ENCODE results near the gene COBL. TPM values are rescaled to one million over a fixed set of nuclear protein-coding genes. Genes with fewer than 3 reads are reported as not detected.

COBL gene
- polyA plus RNA-seq, 1 donor: 145 TPM

DNA sequence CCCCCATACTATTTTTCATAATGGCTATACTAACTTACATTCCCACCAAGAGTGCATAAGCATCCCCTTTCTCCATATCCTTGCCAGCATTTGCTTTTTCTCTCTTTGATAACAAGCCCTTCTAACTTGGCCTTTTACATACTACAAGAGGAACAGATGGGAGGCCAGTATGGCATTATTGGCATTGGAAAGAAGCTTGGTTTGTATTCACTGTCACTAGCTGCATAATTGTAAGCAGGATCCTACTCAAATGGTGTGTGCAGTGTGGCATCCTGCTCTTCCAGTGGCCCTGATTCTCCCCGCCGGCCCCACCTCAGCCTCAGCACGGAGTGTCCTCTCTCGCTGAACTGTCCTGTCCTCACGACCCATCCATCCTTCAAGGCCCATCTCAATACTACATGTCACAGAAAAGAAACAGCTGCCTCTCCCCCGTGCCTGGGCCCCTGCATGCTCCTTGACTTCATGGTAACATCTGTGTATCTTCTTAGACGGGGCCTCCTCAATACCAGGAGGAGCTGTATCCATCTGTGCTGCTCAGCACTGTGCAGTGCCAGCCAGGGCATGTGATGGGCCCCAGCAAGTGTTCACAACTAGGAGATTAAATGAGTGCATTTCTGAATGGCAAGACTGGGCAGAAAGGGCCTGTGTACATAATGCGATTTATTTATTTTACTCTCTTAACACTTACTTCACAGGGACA lies 205.2 kb downstream of the COBL start:
- no peak for DNase-seq

DNA sequence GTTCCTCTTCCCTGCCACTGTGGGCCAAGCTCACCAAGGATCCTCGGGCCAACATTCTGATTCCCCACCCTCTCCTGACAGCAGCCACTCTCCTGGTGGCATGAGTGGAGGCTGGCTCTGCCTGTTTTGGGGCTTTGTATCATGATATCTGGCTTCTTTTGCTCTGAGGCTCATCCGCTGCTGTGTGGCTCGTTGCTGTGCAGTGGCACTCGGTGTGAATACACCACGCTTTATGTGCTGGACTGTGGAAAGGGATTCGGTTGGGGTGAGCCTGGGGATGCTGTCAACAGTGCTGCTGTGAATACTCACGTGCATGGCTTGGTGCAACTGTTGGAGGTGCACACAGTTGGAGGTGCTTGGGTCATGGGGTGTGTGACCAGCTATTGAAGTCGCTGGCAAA lies 208.5 kb downstream of the COBL start:
- no peak for DNase-seq

DNA sequence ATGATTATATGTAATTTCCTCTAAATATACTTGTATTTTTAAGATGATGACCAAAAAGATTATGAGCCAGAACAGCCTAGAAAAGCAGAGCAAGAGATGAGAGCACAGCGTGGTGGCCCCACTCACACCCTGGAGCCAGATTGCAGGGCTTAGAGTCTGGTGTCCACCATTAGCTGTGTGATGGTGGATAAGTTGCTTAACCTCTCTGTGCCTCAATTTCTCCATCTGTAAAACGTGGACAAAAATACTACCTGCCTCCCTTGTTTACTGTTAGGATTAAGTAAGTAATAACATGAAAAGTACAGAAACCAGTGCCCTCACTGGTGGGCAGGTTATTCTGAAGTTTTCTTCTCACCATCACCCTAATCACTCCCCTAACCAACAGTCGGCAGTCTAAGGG lies 212.3 kb downstream of the COBL start:
- no peak for DNase-seq

- DNase-seq: no peak
These were observed 212.9 kb downstream of the COBL start for GRCh38 chr7:51103718-51104117.

GRCh38 chr7:51102828-51103227 lies 213.8 kb downstream of the COBL start:
- DNase-seq: no peak

GRCh38 chr7:51101111-51101757 lies 215.4 kb downstream of the COBL start:
- no peak for DNase-seq

DNA sequence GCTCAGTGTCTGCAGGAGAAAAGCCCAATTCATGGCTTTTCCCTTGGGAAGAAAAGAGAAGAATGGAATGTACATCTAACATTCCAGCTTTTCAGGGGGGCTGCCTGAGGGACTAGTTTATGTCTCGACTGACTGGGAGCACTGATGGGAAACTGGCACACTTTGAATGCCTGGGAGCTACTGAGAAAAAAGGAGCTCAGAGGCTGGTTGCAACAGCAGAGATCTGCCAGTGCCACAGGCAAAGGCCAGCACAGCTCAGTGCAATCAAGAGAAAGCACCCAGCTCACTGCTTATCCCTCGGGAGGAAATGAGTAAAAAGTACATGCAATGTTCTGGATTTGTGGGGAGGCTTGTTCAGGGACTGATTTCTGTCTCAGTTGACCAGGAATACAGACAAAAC lies 226.2 kb downstream of the COBL start:
- DNase-seq: no peak

DNA sequence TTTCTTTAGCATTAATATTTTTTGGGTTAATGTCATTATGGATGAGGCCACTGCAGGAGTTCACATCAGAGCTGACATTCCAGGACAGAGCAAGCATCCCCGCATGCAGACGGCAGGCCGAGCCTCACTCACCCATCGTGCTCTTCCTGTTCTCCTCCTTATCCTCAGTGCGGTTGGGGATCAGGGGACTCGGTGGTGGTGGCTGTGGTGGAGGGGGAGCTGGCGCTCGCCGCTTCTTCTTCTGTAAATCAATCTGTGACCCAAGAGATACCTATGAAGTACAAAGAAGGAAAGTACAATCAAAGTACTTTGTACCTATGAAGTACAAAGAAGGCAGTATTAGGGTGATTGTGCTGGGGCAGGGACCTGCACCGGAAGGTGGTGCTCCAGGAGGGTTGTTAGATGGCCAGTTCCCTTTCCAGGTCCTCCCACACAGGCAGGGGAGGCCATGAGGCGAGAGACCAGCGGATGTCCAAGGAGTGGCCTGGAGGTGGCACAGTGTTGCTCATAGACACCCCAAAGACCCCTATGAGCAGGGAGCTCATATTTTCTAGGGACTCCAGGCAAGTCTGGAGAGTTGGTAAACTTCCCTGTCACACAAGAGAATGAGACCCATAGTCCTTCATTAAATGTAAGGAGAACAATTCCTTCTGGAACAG lies 231.4 kb downstream of the COBL start:
- DNase-seq: no peak

- DNase-seq: no peak
These were observed 232.5 kb downstream of the COBL start for GRCh38 chr7:51084121-51084520.

DNA sequence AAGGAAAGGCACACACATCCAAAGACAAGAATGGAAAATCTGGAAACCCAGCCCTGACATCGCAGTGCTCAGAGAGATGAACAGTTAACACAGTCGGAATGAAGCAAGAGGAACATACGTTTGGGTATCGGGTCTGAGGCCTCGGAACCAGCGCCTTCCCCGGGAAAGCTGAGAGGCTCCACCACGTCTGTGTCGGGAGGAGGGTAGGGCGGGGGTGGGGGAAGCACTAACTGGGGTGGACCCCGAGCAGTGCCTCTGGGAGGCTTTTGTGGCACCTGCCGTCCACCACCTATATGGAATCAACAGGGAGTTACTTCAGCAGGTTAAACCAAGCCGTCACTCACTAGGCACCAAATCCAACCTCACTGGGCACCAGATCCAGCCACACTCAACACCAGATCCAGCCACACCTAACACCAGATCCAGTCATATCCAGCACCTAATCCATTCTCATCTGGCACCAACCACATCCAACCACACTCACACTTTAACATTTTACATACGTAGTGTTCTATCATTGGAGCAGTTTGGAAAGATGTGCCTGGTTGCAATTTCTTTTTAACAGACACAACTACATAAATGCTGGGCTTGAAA lies 233.6 kb downstream of the COBL start:
- DNase-seq: no peak

DNA sequence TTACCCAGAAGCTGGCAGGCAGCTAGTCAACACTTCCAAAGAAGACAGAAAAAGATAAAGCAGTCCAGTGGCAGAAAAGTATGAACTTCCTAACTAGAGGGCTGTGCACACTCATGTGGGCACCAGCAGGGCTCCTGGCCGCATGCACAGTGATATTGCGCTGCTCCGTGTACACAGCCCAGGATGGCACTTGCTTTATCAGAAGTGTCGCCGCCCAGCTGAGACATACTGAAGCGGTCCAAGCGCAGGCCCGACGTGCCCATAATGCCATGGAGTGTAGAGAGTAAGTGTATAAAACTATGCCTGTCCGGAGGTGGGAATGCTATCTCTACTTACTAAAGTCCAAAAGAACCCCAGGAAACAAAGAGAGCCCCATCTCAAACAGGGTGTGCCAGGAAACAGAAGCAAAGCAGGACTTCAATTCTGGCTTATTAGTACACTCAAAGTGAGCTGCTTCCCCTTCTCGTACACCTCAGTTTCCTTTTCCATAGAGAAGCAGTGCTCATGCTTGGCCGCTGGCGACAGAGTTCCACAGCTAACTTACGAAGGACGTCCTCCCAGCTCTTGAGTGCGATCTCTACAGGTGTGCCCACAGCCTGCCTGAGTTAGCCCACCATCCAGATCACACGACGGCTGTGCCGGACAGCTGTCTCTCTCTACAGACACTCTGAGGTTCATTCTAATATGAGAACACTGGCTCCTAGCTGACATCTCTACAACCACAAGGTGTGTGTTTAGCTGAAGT lies 234.3 kb downstream of the COBL start:
- DNase-seq: no peak

GRCh38 chr7:51081270-51081890 lies 235.2 kb downstream of the COBL start:
- no peak for DNase-seq

DNA sequence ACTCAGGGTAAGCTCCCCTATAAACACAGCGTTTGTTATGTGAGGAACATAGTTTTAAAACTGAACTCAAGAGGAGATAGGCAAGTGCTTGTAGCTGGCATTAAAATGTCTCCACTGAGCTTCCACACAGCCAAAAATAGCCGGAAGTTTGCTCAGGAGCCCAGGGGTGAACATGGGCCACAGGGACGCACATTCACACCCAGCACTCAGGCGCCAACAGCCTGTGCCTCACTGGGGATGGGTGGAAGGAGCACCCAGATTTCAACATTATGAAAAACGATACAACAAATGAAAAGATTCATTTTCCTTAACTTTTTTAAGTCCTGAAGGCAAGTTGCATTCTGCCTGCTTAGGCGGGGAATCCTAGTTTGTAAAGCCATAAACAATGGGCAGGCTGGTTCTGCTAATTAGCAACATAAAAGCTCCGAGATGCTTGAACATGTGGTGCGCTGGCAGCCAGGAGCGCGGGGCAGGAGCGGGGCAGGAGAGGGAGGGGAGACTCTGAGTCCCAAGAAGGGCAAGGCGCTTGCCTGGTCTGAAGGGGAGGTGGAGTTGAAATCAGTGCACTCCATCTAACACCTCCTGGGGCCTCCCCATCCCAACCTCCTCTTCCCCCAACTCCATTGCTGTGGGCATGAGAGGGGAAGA lies 235.9 kb downstream of the COBL start:
- no peak for DNase-seq

- no peak for DNase-seq
These were observed 236.4 kb downstream of the COBL start for GRCh38 chr7:51080216-51080615.

- no peak for DNase-seq
These were observed 237.1 kb downstream of the COBL start for GRCh38 chr7:51079494-51079893.

- no peak for DNase-seq
These were observed 238.0 kb downstream of the COBL start for GRCh38 chr7:51078653-51079052.

DNA sequence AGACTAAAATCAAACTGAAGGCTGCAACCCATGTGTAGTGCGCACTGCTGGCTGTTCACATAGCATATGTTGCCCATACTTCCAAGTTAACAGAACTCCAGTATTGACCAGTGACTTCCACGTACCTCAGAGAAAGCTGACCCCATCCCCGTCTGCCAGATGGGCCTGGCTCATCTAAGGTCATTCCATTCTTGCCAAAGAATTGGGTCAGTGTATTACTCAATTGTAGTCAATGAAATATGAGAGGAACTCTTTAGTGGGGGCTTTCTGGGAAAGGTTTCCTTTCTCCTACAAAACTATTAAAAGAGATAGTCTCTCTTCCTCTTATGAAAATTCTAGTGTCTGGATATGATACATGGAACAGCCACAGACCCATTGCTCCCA lies 238.6 kb downstream of the COBL start:
- DNase-seq: no peak

DNA sequence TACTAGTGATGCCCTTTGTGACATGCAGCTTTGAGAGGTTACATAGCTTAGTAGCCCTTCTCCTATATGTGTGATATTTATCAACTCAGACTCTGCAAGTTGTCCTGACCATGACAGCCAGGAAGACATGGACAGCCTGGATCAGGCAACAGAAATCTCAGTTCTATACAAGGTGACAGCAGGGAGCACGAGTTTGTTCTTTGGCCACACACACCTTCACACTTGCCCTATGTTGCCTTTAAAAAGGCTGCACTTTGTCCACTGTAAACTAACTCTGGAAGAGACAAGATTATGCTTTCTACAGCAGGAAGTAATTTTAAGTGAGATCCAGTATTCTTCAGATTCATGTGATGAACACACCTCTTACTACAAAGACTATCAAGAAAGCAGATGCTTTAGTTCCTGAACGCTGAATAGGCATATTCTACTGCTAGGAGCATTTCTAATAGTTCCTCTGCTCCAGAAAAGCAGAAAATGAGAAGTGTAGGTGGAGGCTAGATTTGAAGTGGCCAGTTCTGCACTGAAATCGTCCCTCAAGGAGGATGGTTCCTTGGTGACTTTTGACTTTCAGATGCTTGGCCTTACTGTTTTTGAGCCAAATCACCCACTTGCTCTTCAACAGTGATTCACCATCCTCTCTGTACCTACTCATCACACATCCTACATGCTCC lies 239.2 kb downstream of the COBL start:
- DNase-seq: no peak

DNA sequence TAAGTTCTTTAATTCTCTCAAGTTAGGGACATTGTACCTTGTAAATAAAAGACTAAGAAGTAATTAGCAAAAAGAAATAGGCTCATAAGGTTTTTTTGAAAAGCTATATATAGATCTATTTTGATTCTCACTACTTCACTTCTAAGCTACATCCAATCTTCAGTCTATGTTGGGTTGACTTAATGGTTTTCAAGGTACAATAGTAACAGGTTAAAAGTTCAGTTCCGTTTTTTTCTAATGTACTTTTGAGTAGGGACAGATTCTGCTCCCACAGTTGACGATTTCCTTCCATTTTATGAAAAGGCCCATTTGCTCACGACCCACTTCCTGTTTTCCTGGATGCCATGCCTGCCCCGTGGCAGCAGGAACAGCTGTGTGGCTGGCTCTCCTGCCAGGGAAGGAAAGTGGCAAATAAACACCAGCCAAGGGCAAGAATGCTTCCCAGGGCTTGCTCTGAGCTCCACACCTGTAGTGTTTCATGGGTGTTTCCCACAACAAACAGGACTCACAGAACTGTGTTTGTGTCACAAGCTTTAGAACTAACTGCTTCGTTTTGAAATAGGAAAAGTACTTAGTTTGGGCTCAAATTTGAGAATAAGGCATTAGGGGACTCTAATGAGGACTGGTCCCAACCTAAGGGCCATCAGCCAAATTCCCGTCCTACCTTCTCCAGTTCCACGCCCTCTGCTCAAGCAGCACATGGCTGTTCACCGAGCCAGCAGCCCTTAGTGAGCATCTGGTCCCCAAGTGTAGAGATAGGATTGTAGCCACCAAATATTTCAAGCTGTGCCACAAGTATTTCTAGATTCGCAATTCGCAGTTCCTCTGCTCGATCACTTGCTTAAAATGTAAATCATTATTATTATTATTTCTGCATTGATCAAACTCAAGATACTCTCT lies 240.7 kb downstream of the COBL start:
- DNase-seq: no peak

- no peak for DNase-seq
These were observed 243.4 kb downstream of the COBL start for GRCh38 chr7:51073171-51073570.
